ENCODE data around the gene ZFAND3.

The ZFAND3 gene

GRCh38 chr6:37974381-37974780, 154.9 kb downstream of the ZFAND3 start:
- TF ChIP-seq EZH2phosphoT487 (IDR thresholded peaks at IDR 0.05; ENCODE audit: low read length) (no peak), CTCF (IDR thresholded peaks at IDR 0.05; ENCODE audit: low read length) (no peak), EZH2 (optimal IDR thresholded peaks at IDR 0.05; ENCODE audit: low read depth, low read length) (no peak)
- H2AFZ ChIP-seq (ENCODE audit: low read length): no peak overlapping the region

GRCh38 chr6:37974943-37975342, 155.4 kb downstream of the ZFAND3 start:
- H3K9me3 ChIP-seq (replicated peaks; ENCODE audit: insufficient read depth, low read length): no peaks in the 10 kb centered on the region
- no peak overlapping the region for H3K4me2 ChIP-seq (ENCODE audit: low read depth, low read length)
- no peaks in the 10 kb centered on the region for H4K20me1 ChIP-seq (ENCODE audit: insufficient read depth, low read length)
- no peak overlapping the region for H3K4me3 ChIP-seq (ENCODE audit: low read length)
- no peaks in the 10 kb centered on the region for H3K4me1 ChIP-seq (ENCODE audit: low read length)
- H2AFZ ChIP-seq (ENCODE audit: low read length): no peak overlapping the region
- H3K9ac ChIP-seq (ENCODE audit: low read length): no peak overlapping the region
- no peaks in the 10 kb centered on the region for H3K27me3 ChIP-seq (replicated peaks; ENCODE audit: insufficient read depth, low read length)
- H3F3A ChIP-seq (ENCODE audit: insufficient read depth, low read length): no peaks in the 10 kb centered on the region
- no peak overlapping the region for H3K27ac ChIP-seq (ENCODE audit: low read length)
- no peaks in the 10 kb centered on the region for H3K36me3 ChIP-seq (replicated peaks; ENCODE audit: insufficient read depth, low read length)
- H3K9me2 ChIP-seq (replicated peaks; ENCODE audit: insufficient read depth, low read length): no peaks in the 10 kb centered on the region
- DNase-seq: no peak
- H3K79me2 ChIP-seq (ENCODE audit: low read length): peaks cover 25% of the 10 kb centered on the region
- no peak for TF ChIP-seq EZH2 (optimal IDR thresholded peaks at IDR 0.05; ENCODE audit: low read depth, low read length)
- no peak for TF ChIP-seq EZH2phosphoT487 (IDR thresholded peaks at IDR 0.05; ENCODE audit: low read length)
- TF ChIP-seq CTCF (IDR thresholded peaks at IDR 0.05; ENCODE audit: low read length): no peak

More at GRCh38 chr6:37974381-37974780, 154.9 kb downstream of the ZFAND3 start:
- Histone ChIP-seq H3F3A (ENCODE audit: insufficient read depth, low read length) (no peaks in the 10 kb centered on the region), H3K27me3 (replicated peaks; ENCODE audit: insufficient read depth, low read length) (no peaks in the 10 kb centered on the region), H3K4me3 (ENCODE audit: low read length) (no peak overlapping the region), H3K79me2 (ENCODE audit: low read length) (peaks cover 20% of the 10 kb centered on the region), H3K9ac (ENCODE audit: low read length) (no peak overlapping the region), H3K36me3 (replicated peaks; ENCODE audit: insufficient read depth, low read length) (no peaks in the 10 kb centered on the region), H3K9me3 (replicated peaks; ENCODE audit: insufficient read depth, low read length) (no peaks in the 10 kb centered on the region), H3K27ac (ENCODE audit: low read length) (no peak overlapping the region), H3K4me2 (ENCODE audit: low read depth, low read length) (no peak overlapping the region), H3K9me2 (replicated peaks; ENCODE audit: insufficient read depth, low read length) (no peaks in the 10 kb centered on the region), H3K4me1 (ENCODE audit: low read length) (no peaks in the 10 kb centered on the region), H4K20me1 (ENCODE audit: insufficient read depth, low read length) (no peaks in the 10 kb centered on the region)
- no peak for DNase-seq

GRCh38 chr6:37977715-37978114, 158.2 kb downstream of the ZFAND3 start:
- Histone ChIP-seq H3K9me3 (replicated peaks; ENCODE audit: insufficient read depth, low read length) (no peaks in the 10 kb centered on the region), H2AFZ (ENCODE audit: low read length) (no peak overlapping the region), H3K4me3 (ENCODE audit: low read length) (no peak overlapping the region), H4K20me1 (ENCODE audit: insufficient read depth, low read length) (no peaks in the 10 kb centered on the region), H3K4me1 (ENCODE audit: low read length) (no peaks in the 10 kb centered on the region), H3K27ac (ENCODE audit: low read length) (no peak overlapping the region), H3K9me2 (replicated peaks; ENCODE audit: insufficient read depth, low read length) (no peaks in the 10 kb centered on the region), H3K36me3 (replicated peaks; ENCODE audit: insufficient read depth, low read length) (no peaks in the 10 kb centered on the region), H3K4me2 (ENCODE audit: low read depth, low read length) (no peak overlapping the region), H3K79me2 (ENCODE audit: low read length) (peaks cover 40% of the 10 kb centered on the region), H3K27me3 (replicated peaks; ENCODE audit: insufficient read depth, low read length) (no peaks in the 10 kb centered on the region), H3F3A (ENCODE audit: insufficient read depth, low read length) (no peaks in the 10 kb centered on the region), H3K9ac (ENCODE audit: low read length) (no peak overlapping the region)
- TF ChIP-seq CTCF (IDR thresholded peaks at IDR 0.05; ENCODE audit: low read length) (no peak), EZH2 (optimal IDR thresholded peaks at IDR 0.05; ENCODE audit: low read depth, low read length) (no peak), EZH2phosphoT487 (IDR thresholded peaks at IDR 0.05; ENCODE audit: low read length) (no peak)
- no peak for DNase-seq
